ELR (cell line): ENCODE measurements around the gene PPDPF.

Source experiments
- DNase-seq: peaks from one replicate; pipeline ENCODE4 v3.0.0-alpha.2; 2015; ENCODE audit warnings: low read depth

The PPDPF gene

DNA sequence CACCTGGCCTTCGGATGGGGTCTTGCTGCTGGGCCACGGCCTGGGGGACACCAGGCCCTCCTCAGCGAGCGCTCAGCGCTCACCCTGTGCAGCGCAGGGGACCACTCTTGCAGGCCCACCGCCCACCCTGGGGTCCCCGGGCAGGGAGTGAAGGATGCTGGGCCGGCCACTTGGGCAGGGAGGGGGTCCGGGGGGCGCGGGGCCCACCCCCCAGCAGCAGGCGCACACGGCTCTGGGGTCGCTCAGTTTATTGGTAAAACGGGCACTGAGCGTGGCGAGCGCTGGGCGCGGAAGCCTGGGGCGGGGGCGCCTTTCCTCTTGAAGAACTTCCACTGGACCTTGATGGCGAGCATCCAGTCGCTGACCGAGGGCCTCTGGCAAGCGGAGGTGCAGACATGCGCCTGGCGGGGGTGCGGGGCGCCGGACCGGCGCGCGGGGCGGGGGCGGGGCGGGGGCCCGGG is 32.8 kb upstream of the PPDPF start:
- DNase-seq: no peak

DNA sequence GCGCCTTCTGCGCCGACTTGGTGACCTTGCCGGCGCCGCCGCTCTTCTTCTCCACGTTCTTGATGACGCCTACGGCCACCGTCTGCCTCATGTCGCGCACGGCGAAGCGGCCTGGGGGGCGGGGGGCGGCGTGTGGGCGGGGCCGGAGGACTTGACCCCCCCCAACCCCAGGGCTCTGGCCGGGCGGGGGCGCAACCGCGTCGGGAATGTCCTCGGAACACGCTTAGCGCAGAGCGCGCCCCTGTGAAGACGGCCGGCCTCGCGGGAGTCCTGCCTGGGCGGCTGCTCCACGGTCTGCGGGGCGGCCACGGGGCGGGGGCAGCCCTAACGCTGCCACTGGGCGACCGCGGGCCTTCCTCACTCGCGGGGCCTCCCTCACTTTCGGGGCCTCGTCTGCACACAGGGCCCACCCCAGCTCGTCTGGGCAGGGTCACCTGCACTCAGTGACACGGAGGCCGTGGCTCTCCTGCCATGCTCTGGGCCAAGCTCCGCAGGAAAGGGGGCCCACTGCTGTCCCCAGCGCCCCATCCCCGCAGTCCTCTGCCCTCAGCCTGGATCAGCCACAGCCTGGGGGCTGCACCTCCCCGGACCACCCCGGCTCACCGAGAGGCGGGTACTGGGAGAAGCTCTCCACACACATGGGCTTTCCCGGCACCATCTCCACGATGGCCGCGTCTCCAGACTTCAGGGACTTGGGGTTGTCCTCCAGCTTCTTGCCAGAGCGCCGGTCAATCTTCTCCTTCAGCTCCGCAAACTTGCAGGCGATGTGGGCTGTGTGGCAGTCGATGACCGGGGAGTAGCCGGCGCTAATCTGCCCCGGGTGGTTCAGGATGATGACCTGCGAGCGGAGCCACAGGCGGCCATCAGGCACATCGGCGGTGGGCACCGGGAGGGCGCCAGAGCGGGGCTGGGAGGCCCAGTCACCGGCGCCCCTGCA is 32.0 kb upstream of the PPDPF start:
- DNase-seq: no peak

DNA sequence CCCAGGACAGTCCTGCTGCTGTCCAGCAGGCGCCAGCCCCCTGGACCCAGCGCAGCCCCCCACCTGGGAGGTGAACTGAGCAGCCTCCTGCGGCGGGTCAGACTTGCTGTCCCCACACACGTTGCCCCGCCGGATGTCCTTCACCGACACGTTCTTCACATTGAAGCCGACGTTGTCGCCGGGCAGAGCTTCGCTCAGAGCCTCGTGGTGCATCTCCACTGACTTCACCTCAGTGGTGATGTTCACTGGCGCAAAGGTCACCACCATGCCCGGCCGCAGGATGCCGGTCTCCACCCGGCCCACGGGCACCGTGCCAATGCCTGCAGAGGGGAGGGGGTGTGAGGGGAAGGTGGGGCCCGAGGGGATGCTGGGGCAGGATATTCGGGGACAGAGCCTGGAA is 30.1 kb upstream of the PPDPF start:
- no peak for DNase-seq

DNA sequence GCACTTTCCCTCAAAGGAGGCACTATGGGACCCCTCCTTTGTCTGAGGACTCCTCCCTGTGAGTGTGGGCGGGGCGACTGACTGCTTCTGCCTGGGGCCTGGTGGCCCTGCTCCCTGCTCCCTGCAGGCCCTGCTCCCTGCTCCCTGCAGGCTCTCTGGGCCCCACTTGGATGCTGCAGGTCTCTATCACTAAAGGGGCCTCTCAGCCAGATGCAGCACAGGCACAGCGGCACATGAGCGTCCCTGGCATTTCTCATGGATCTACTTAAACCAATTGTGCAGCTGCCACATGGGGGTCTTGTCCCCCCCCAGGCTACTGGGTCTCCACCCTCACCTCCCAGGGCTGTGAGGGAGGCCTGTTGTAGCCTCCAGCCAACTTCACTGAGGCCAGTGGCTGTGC is 29.5 kb upstream of the PPDPF start:
- DNase-seq: no peak

DNA sequence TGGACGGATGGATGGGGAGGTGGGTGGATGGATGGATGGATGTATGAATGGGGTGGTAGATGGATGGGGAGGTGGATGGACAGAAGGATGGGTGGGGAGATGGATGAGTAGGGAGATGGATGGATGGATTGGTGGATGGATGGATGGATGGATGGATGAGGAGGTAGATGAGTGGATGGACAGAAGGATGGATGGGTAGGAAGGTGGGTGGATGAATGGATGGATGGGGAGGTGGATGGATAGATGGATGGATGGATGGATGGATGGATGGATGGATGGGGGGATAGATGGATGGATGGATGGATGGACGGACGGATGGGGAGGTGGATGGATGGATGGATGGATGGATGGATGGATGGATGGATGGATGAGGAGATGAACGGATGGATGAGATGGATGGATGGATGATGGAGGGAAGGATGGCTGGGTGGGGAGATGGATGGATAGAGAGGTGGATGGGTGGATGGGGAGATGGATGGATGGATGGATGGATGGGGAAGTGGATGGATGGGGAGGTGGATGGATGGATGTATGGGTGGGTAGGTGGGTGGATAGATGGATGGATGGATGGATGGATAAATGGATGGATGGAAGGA is 28.8 kb upstream of the PPDPF start:
- DNase-seq: no peak

DNA sequence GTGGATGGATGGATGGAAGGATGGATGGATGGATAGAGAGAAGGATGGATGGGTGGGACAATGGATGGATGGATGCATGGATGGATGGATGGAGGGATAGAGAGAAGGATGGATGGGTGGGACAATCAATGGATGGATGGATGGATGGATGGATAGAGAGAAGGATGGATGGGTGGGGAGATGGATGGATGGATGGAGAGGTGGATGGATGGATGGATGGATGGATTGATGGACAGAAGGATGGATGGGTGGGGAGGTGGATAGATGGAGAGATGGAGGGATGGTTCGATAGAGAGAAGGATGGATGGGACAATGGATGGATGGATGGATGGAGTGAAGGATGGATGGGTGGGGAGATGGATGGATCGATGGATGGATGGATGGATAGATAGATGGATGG is 28.0 kb upstream of the PPDPF start:
- no peak for DNase-seq

DNA sequence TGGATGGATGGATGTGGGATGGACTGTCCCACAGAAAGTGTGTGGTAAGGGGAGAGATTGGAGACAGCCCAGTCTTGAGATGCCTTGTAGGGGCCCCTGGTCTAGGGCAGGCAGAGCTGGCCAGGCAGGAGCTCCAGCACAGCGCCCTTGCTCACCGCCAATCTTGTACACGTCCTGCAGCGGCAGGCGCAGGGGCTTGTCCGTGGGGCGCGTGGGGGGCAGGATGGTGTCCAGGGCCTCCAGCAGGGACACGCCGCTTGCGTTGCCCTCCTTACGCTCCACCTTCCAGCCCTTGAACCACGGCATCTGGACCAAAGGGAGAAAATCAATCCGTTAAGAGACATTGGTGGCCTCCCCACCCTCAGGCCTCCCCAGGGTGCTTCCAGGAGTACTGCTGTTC is 27.6 kb upstream of the PPDPF start:
- no peak for DNase-seq

DNA sequence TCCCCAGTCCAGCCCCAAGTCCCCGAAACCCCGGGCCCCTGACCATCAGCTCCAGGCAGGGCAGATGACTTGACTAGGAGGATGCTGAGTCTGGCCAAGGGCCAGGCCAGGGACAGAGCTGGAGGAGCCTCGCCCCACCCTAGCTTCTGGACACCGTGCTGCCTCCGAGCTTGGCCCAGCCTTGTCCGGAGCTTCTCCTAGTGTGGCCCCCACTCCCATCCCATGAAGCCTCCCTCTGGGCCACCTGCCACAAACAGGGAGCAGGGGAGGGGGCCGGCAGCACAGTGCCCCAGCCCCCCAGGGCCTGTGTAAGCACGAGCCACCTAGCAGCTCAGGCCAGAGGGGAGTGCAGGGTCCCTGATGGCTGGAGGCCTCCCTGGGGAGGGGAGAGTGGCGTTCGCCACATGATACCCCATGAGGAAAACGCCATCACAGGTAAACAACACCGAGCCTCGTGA is 27.0 kb upstream of the PPDPF start:
- DNase-seq: no peak

DNA sequence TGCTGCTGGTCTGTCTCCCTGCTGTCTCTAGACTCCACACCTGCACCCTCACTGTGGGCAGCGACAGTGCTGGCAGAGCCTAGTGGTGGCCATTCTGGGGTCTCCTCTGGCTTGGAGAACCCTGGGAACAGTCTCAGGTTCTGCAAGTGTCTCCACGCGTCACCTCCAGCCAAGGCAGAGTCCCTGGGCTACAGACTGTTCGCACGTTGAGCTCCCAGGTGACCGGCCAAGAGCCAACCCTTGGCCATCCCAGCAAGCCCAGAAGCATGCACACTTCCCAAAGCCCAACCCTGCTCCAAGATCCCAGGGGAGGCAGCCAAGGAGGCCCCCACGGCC is 26.5 kb upstream of the PPDPF start:
- no peak for DNase-seq

DNA sequence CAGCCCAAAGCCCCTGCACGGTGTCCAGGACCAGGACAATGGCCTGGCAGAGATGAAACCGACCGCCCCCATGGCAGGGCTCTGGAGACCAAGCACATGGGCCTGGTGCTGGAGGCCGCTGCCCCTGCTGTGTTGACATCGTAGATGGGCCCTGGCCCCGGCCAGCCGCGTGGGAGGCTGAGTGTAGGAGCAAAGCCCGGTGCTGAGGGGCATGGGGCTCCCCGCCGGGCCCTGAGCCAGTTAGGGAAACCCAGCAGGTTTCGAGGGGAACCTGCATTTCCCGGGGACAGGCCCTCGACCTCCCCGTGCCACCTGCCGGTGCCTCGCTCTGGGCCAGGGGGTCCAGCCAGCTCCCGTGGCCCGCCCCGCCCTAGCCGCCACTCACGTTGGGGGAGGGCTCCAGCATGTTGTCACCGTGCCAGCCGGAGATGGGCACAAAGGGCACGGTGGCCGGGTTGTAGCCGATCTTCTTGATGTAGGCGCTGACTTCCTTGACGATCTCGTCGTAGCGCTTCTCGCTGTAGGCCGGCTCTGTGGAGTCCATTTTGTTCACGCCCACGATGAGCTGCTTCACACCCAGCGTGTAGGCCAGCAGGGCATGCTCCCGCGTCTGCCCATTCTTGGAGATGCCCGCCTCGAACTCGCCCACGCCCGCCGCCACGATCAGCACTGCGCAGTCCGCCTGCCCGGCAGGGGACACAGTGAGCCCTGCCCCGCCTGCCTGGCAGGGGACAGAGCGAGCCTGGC is 26.0 kb upstream of the PPDPF start:
- no peak for DNase-seq

DNA sequence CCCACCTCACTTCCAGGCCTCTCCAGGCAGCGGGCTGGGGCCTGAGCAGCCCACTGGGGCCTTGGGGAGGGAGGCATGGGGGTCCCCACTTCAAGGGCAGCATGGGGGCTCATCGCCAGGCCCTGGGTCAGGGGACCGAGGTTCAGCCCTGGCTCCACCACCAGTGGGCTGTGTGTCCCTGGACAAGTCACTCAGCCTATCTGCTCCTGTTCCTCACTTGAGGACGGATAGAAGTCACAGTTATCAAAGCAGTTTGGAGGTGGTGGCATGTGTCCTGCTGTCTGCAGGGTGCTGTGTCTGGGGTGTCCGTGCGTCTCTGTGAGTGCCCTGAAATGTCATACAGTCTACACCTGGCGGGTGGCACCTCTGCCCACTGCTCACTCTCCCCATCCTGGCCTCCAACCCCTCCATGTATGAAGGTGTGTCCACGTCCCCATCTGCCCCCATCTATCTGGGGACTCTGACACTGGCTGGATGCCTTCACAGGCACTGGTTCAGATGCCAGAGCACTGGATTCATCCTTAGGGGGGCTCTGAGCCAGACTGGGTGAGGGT is 25.3 kb upstream of the PPDPF start:
- no peak for DNase-seq

DNA sequence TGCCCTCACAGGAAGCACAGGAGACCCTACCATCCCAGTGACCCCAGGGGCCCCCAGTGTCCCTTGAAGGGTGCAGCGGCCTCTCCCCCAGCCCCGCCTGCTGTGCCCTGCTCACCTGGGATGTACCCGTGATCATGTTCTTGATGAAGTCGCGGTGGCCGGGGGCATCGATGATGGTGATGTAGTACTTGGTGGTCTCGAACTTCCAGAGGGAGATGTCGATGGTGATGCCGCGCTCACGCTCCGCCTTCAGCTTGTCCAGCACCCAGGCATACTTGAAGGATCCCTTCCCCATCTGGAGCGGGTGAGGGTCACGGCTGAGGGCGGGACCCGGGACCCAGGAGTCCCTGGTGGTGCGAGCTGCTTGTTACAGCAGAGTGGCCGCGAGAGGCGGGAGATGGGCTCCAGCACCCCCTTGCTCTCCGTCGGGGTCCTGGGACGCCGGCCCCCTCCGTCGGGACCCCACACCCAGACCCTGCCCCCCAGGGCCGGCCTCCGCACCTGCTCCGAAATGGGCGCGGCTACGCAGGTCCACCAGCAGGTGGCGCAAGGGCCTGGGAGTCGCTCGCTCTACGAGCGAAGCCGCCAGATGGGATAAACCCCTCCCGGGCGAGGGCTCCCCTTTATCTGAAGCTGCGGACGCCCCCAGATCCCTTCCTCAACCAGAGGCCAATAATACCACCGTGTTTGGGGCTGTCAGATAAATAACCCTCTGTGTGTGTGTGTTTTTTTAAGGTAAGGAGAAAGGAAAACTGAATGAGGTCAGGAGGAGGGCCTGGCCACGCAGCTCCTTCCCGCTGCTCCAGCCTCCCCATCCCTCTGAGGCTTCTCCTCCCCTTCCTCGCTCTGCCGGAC is 24.6 kb upstream of the PPDPF start:
- peak; percentile 72 for DNase-seq

DNA sequence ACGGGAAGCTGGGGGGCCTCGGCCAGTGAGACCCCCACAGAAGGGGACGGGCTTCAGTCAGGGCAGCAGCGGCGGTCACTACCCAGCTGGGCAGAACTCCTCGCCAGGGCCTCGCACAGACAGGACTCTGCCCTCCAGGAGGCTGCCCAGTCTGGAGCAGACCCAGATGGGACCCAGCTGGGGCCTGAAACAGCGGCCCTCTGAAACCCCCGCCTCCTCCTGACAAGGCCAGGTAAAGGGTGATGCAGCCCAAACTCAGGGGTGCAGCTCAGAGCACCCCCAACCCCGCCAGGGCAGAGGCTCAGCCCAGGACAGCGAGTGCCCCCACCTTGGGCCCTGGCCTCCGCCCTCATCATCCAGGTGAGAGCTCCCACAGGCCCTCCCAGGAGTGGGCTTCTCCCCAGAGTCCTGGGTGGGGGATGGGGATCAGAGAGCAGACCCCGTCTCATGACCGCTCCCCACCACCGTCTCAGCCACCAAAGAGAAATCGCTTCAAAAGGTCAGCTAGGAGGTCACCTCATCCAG is 23.9 kb upstream of the PPDPF start:
- no peak for DNase-seq

DNA sequence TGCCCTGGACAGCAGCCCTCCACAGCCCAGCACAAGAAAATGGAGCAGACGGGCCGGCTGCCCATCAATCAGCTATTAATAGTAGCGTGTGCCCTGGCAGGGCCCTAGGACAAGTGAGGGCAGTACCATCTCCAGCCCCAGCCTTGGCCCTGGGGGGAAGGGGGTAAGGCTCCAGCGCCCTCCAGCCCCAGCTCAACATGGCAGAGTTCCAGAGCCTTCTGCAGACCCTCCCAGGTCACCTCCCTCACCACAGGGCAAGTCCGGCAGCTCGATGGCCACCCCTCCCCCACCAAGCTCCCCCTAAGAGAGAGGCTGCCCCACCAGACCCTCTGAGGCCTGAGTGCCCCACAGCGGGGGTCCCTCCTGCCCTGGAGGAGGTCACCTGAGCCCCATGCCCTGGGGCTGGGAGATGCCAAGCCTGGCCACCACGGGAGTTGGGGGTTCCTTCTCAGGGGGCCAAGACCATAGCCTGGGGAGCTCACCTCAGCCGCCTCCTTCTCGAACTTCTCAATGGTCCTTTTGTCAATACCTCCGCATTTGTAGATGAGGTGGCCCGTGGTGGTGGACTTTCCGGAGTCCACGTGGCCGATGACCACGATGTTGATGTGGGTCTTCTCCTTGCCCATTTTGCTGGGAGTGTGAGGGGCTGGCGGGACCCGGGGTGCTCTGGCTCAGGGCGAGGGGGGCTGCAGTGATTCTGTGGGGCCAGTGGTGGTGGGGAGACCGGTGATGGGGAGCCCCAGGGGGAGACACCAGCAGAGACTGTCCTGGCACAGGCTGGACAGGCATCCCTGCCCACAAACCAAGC is 23.2 kb upstream of the PPDPF start:
- DNase-seq: no peak

DNA sequence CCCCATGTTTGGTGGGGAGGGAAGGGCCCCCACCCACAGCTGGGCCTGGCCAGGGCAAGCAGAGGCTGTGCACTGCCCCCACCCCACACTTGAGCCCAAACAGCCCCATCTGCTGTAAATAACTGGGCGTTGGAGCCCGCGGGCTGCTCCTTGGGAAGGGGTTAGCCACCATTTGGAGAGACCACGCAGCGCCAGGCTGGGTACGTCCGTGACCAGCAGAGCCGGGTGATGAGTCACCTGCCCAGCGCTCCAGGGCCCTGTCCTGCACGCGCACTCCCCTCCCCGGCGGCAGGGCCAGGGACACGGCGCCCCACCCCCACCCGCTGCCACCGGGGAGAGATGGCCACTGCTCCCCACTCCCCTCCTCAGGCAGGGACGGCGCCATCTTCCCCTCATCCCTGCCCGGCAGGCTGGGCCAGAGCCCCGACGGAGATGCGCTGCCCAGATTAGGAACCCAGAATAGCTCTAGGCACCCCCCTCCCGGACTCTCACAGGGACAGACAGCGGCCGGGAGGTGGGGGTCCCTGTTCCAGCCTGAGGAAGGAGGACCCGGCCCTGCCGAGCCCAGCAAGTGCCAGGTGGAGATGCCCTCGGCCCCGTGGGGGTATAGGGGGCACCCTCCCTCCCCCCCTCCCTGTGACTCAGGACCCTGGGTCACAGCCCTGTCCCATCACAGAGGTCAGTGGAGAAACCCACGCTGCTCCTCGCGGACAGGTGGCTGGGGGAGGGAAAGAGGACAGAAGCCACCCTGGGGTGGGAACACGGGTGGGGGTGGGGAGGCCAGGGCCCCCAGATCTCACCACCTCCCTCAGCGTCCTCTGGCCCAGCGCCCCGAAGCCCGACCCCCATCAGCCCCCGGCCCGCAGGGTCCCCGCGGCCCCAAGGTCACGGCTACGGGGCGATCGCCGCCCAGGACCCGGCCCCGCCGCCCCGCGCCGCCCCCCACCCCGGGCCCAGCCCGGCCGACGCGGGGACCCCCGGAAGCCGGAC is 22.3 kb upstream of the PPDPF start:
- peak; percentile 71 for DNase-seq

DNA sequence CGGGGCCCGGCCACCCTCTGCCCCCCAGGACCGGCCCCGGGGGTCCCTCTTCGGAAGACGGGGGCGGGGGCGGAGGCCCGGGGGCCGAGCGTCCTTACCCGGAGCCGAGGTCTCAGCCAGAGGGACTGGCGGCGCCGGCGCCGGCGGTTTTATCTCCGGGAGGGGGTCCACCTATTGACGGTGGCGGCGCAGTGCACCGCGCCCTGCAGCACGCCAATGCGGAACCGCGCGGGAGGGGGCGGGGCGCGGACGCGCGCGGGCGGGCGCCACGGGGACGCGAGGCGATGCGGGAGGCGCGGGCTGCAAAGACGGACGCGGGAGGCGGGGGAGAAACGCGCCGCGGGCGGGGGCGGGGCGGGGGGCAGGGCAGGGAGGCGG is 21.6 kb upstream of the PPDPF start, which contains the start of gene EEF1A2:
EEF1A2 (minus strand) TSS at position 124 of the 378 bp plus-strand sequence. CDS start 1,320 bp downstream, outside the sequence.
- peak; percentile 39 for DNase-seq

DNA sequence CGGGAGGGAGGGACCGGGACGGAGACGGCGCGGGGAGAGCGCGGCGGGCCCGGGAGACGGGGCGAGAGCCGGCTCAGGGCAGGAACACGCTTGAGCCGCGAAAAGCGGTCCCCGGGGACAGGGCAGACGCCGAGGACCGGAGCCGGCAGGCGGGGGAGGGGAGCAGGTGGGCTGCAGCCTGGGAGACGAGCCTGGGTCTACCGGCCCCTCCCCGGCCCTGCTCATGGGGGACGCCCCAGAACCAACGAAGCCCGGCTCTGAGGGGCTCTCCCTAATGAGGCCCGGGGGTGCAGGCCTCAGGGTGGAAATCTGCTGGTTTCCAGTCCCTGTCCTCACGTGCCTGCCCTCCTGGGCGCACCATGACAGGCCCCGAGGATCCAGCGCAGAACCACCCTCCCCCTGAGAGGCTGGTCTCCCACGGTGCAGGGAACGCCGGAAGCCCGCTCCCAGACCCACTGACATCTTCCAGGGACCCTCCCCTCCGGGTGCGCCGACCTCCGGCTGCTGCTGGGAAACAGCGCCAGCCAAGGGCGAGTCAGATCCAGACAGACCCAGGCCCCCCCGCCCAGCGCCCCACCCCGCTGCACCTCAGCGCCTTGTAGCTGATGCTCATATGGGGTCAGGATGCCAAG is 21.1 kb upstream of the PPDPF start:
- DNase-seq: no peak

DNA sequence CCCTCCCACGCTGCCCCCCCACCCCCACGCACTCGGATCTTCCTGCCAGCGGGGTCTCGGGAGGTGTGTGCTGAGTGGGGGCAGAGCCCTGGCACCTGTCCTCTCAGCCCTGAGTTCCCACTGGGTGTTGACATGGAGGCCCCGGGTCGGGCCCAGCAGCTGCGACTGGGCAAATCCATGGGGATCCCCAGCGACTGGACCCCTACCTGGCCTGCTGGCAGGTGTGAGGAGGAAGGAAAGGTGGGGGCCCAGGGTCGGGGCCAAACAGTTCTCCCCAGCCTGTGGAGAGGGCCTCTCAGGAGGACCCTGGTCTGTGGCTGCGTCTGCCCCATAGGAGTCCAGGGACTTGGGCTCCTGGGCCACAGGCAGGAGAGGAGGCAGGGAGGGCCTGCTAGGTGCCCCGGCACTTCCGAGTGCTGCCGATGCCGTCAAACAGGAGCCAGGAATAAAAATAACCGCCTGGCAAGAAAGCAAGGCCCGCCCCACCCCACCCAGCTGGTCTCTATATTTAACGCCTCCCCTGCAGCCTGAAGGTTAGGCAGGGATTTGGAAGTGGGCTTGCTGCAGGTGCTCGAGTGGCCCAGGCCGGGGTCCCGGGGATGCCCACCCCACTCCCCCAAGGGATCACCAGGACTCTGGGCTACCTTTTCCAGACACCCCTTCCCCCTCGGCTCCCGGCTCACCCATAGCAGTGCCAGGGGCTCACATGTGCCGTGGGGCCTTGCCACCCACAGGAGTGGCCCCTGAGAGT is 20.2 kb upstream of the PPDPF start:
- DNase-seq: no peak
